Activated B cell treated with CpG ODN at 0.5 μM for 24 hours (primary cell): ENCODE results near the gene PHKG2. TPM values are rescaled to one million over a fixed set of nuclear protein-coding genes. Genes with fewer than 3 reads are reported as not detected.

Experiments
- ATAC-seq: fragments of 200-7000 bp; cut with Tn5 transposase; one replicate; pipeline ENCODE4 v1.10.0; 2021; ENCODE audit warnings: low read depth, mild to moderate bottlenecking, moderate library complexity
- CTCF ChIA-PET: fragments of 350-600 bp; sonication (Branson Sonifier 250); formaldehyde crosslinking; loops from one replicate; lab custom pipeline; 2021; ENCODE audit warnings: antibody characterized with exemption; lab: Charles Lee
- POLR2A ChIA-PET: fragments of 350-600 bp; sonication (Branson Sonifier 250); formaldehyde crosslinking; loops from one replicate; lab custom pipeline; 2021; ENCODE audit warnings: antibody characterized with exemption; lab: Charles Lee
- DNase-seq: peaks from one replicate; pipeline ENCODE4 v3.0.0; 2022
- H3K27ac Mint-ChIP-seq: one replicate; pipeline ENCODE4 v1.8.0; 2020; ENCODE audit warnings: mixed read lengths
- H3K27me3 Mint-ChIP-seq: one replicate; pipeline ENCODE4 v1.8.0; 2021; ENCODE audit warnings: mixed read lengths
- H3K36me3 Mint-ChIP-seq: one replicate; pipeline ENCODE4 v1.8.0; 2021; ENCODE audit warnings: low read depth, mixed read lengths
- H3K4me1 Mint-ChIP-seq: one replicate; pipeline ENCODE4 v1.8.0; 2021; ENCODE audit warnings: mixed read lengths
- H3K4me3 Mint-ChIP-seq: one replicate; pipeline ENCODE4 v1.8.0; 2020; ENCODE audit warnings: mild to moderate bottlenecking, mixed read lengths
- H3K9me3 Mint-ChIP-seq: one replicate; pipeline ENCODE4 v1.8.0; 2020; ENCODE audit warnings: mixed read lengths
- CTCF ChIP-seq: fragments of 200-600 bp; IDR thresholded peaks from one replicate; pipeline ENCODE4 v1.8.0; 2022; ENCODE audit warnings: antibody characterized with exemption, mild to moderate bottlenecking
- intact Hi-C: fragments of 100-400 bp; cut with micrococcal nuclease; formaldehyde crosslinking; loops from one replicate; pipeline ENCODE4 v1.15.1; 2024
- total RNA-seq: library from RNA; stranded (reverse); gene quantifications from 2 replicates; pipeline ENCODE4 v1.2.3, GENCODE V29; 2022

The PHKG2 gene
- total RNA-seq, 1 donor from 2014 or later = 51.4 TPM

DNA sequence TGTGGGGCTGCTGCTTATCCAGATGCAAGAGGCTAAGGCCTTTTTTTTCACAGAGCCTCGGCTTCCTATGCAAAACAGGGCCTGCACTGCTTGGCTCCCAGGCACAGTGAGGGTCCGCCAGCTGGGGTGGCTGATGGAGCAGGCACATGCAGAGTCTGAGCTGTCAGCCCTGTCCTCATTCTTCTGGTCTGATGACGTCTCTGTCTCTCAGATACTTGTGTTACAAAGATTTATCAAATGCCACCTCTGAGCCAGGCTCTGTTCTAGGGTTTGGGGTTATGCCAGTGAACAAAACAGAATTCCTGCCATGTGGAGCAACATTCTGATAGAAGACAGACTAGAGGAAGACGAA lies 18.7 kb downstream of the PHKG2 start:
- no peak for TF ChIP-seq CTCF
- H3K9me3 Mint-ChIP-seq = no peaks in the 10 kb centered on the region
- no peak for DNase-seq
- ATAC-seq = no peak
- ChIA-PET CTCF (no interaction called here), POLR2A (interaction anchor here (0.8 to 1.5 kb wide), 2 partner anchors 19 to 39 kb away, joined by 3 to 4 read pairs; no protein-coding TSS in a partner anchor)
- peaks cover 41% of the 10 kb centered on the region for H3K4me1 Mint-ChIP-seq
- H3K36me3 Mint-ChIP-seq = peaks cover 93% of the 10 kb centered on the region
- H3K4me3 Mint-ChIP-seq = no peak overlapping the region
- H3K27ac Mint-ChIP-seq = no peak overlapping the region
- intact Hi-C loops = no loop called here
- no peaks in the 10 kb centered on the region for H3K27me3 Mint-ChIP-seq

- CTCF ChIA-PET = no interaction called here
- Mint-ChIP-seq H3K27me3 (no peaks in the 10 kb centered on the region), H3K27ac (peak overlapping the region; percentile 56), H3K36me3 (peaks cover 94% of the 10 kb centered on the region), H3K4me1 (peaks cover 36% of the 10 kb centered on the region), H3K4me3 (no peak overlapping the region), H3K9me3 (no peaks in the 10 kb centered on the region)
- DNase-seq (no peak), ATAC-seq (peak; percentile 80)
- intact Hi-C loops = no loop called here
- POLR2A ChIA-PET = interaction anchor here (0.7 to 1.5 kb wide), 2 partner anchors 20 to 38 kb away, joined by 3 to 4 read pairs; partner anchors contain the start of gene PHKG2
- TF ChIP-seq CTCF = no peak
These were observed 19.7 kb downstream of the PHKG2 start for GRCh38 chr16:30767767-30768465.

GRCh38 chr16:30768583-30769181 lies 20.5 kb downstream of the PHKG2 start:
- Mint-ChIP-seq H3K27me3 (no peaks in the 10 kb centered on the region), H3K27ac (no peak overlapping the region), H3K4me1 (peaks cover 30% of the 10 kb centered on the region), H3K9me3 (no peaks in the 10 kb centered on the region), H3K4me3 (no peak overlapping the region), H3K36me3 (peaks cover 95% of the 10 kb centered on the region)
- ATAC-seq (no peak), DNase-seq (no peak)
- ChIA-PET POLR2A (no interaction called here), CTCF (no interaction called here)
- intact Hi-C loops = no loop called here
- TF ChIP-seq CTCF = no peak

- no peak for TF ChIP-seq CTCF
- H3K4me3 Mint-ChIP-seq = no peak overlapping the region
- no peaks in the 10 kb centered on the region for H3K9me3 Mint-ChIP-seq
- no peaks in the 10 kb centered on the region for H3K27me3 Mint-ChIP-seq
- DNase-seq = no peak
- CTCF ChIA-PET = no interaction called here
- peaks cover 29% of the 10 kb centered on the region for H3K4me1 Mint-ChIP-seq
- POLR2A ChIA-PET = interaction anchor here (0.6 to 1.0 kb wide), 4 partner anchors 21 to 900 kb away, joined by 3 to 10 read pairs (median 4); partner anchors contain the start of gene PHKG2
- intact Hi-C loops = loop anchor here (5.0 kb wide), 1 partner anchor 38 kb away; no protein-coding TSS in a partner anchor
- no peak overlapping the region for H3K27ac Mint-ChIP-seq
- H3K36me3 Mint-ChIP-seq = peaks cover 95% of the 10 kb centered on the region
- peak; percentile 64 for ATAC-seq
These were observed 21.3 kb downstream of the PHKG2 start for GRCh38 chr16:30769379-30770089.

- no peak for DNase-seq
These were observed 23.5 kb downstream of the PHKG2 start for GRCh38 chr16:30771726-30772125.

More at GRCh38 chr16:30771726-30772125, 23.5 kb downstream of the PHKG2 start:
- ATAC-seq = no peak
- TF ChIP-seq CTCF = no peak
- Mint-ChIP-seq H3K9me3 (no peaks in the 10 kb centered on the region), H3K36me3 (peaks cover 77% of the 10 kb centered on the region), H3K4me3 (no peak overlapping the region), H3K27me3 (no peaks in the 10 kb centered on the region), H3K4me1 (peaks cover 42% of the 10 kb centered on the region), H3K27ac (no peak overlapping the region)
- CTCF ChIA-PET = no interaction called here
- POLR2A ChIA-PET = no interaction called here
- intact Hi-C loops = loop anchor here (5.0 kb wide), 1 partner anchor 36 kb away; no protein-coding TSS in a partner anchor
